ENCODE data around the gene PLCE1. TPM values are rescaled to one million over a fixed set of nuclear protein-coding genes. Genes with fewer than 3 reads are reported as not detected.

The PLCE1 gene
- total and polyA plus RNA-seq, 2 of the 8 experiments (the other 6 are each of a cell fraction or from before 2014, with no cell fraction given) = 0.05 to 0.06 TPM

- Histone ChIP-seq H4K8ac (ENCODE audit: extremely low read depth, insufficient read depth, low read length) (no peak overlapping the region), H3K14ac (ENCODE audit: insufficient read length) (no peak overlapping the region), H3K4ac (replicated peaks; ENCODE audit: insufficient read length, low read depth, low read length) (no peak overlapping the region), H4K91ac (replicated peaks; ENCODE audit: insufficient read length, low read length) (no peak overlapping the region), H3K9ac (replicated peaks in 1 of 4; ENCODE audit: extremely low read depth in 1 of 4, low read depth in 3 of 4, low read length in 3 of 4) (peak overlapping the region in 1 of 4 experiments; percentile 43; a peak in 1 of 7 replicates), H3K79me2 (ENCODE audit: control insufficient read depth in 1 of 2, insufficient read depth in 2 of 2, low read length in 2 of 2) (no peaks in the 10 kb centered on the region), H2BK20ac (ENCODE audit: low read length) (no peak overlapping the region), H2BK5ac (ENCODE audit: low read depth, low read length) (no peak overlapping the region), H3K9me3 (ENCODE audit: insufficient read depth in 2 of 2, low read depth in 1 of 2, low read length in 1 of 2) (no peaks in the 10 kb centered on the region), H2AFZ (ENCODE audit: low read length) (no peak overlapping the region), H3K27ac (ENCODE audit: low read depth, low read length) (no peak overlapping the region), H2AK5ac (ENCODE audit: low read depth, low read length) (no peak overlapping the region), H2BK120ac (replicated peaks; ENCODE audit: low read depth, low read length) (no peak overlapping the region), H2BK12ac (ENCODE audit: low read depth, low read length) (no peak overlapping the region), H3K4me3 (ENCODE audit: extremely low read depth in 1 of 4, insufficient read depth in 2 of 4, low read depth in 3 of 4, low read length in 4 of 4) (peak overlapping the region; percentile 30 to 71 (median 58); a peak in 7 of 8 replicates), H3K36me3 (ENCODE audit: control insufficient read depth in 2 of 4, insufficient read depth in 4 of 4, low read length in 3 of 4) (no peaks in the 10 kb centered on the region), H4K5ac (ENCODE audit: insufficient read length, low read depth, low read length) (no peak overlapping the region), H3K4me2 (ENCODE audit: insufficient read depth in 1 of 2, low read depth in 2 of 2, low read length in 2 of 2) (peak overlapping the region; percentile 79 to 94), H4K20me1 (replicated peaks in 1 of 2; ENCODE audit: control insufficient read depth in 1 of 2, insufficient read depth in 2 of 2, low read length in 2 of 2) (no peaks in the 10 kb centered on the region), H3K27me3 (replicated peaks in 1 of 4; ENCODE audit: control insufficient read depth in 3 of 4, extremely low read depth in 1 of 4, insufficient read depth in 3 of 4, low read length in 3 of 4) (peaks cover 25 to 65% (median 50%) of the 10 kb centered on the region in 4 experiments), H3K23ac (ENCODE audit: insufficient read length) (no peak overlapping the region), H3K18ac (ENCODE audit: extremely low read depth, low read length) (no peak overlapping the region), H3K79me1 (ENCODE audit: low read depth, low read length) (no peaks in the 10 kb centered on the region), H3K4me1 (replicated peaks in 1 of 4; ENCODE audit: control insufficient read depth in 3 of 4, insufficient read depth in 4 of 4, low read length in 3 of 4) (peaks cover 0 to 3% (median 0%) of the 10 kb centered on the region in 4 experiments; a peak in 3 of 7 replicates), H2BK15ac (ENCODE audit: low read length) (no peak overlapping the region), H3K23me2 (ENCODE audit: low read depth, low read length) (peaks cover 8% of the 10 kb centered on the region; the same call in 1 of the 2 replicates), H3K56ac (replicated peaks; ENCODE audit: insufficient read length, low read depth, low read length) (no peak overlapping the region)
- ChIA-PET CTCF (ENCODE audit: partially characterized antibody) (interaction anchor here (1.4 to 1.8 kb wide), 3 partner anchors 15 to 48 kb away, joined by 3 to 4 read pairs (median 3); no protein-coding TSS in a partner anchor), POLR2A (ENCODE audit: partially characterized antibody) (interaction anchor here (1.0 kb wide), 1 partner anchor 32 kb away, joined by 3 read pairs; no protein-coding TSS in a partner anchor)
- 16% methylated on average over 15 of the region's 25 CpGs; no CpG with 5 or more reads in 1 of the 2 experiments for WGBS, 2 experiments (ENCODE audit: extremely low coverage in 1 of 2, insufficient coverage in 1 of 2, insufficient read length in 1 of 2, insufficient replicate concordance in 2 of 2, low coverage in 1 of 2, low lambda C conversion rate in 2 of 2, missing lambda C conversion rate in 1 of 2)
- TF ChIP-seq NRF1 (IDR thresholded peaks at IDR 0.05; ENCODE audit: low read depth, low read length) (no peak), CEBPB (IDR thresholded peaks at IDR 0.05; ENCODE audit: low read depth, low read length) (no peak), ASH2L (IDR thresholded peaks at IDR 0.05; ENCODE audit: low read length) (no peak), BRCA1 (IDR thresholded peaks at IDR 0.05; ENCODE audit: low read depth, low read length) (no peak), GTF2F1 (IDR thresholded peaks at IDR 0.05; ENCODE audit: borderline replicate concordance, low read depth, low read length) (no peak)
- TF ChIP-seq, protein P1, sequence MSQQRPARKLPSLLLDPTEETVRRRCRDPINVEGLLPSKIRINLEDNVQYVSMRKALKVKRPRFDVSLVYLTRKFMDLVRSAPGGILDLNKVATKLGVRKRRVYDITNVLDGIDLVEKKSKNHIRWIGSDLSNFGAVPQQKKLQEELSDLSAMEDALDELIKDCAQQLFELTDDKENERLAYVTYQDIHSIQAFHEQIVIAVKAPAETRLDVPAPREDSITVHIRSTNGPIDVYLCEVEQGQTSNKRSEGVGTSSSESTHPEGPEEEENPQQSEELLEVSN (IDR thresholded peaks at IDR 0.05) = peak; percentile 66; the same call in 1 of the 2 replicates
- FAIRE-seq (no peak), DNase-seq (ENCODE audit: low read depth in 1 of 2, low spot score in 2 of 2) (no peak)
Measured at GRCh38 chr10:93993414-93993781, 333 bp upstream of the PLCE1 start.

Data from H1 (cell line).